Stomach smooth muscle (tissue), 2 donors: ENCODE data around the gene FOXE3.

ENCODE experiments used
- H3K27ac ChIP-seq: one replicate; pipeline ENCODE4 v1.7.0; 2013; ENCODE audit warnings: mild to moderate bottlenecking, low read length, inconsistent platforms
- H3K27me3 ChIP-seq, 2 donors: one replicate each; pipeline ENCODE4 v1.7.0; 2013; ENCODE audit warnings: low read length in 2 of 2; ENCODE audit not compliant: insufficient read depth in 2 of 2, control insufficient read depth in 1 of 2
- H3K36me3 ChIP-seq, 2 donors: one replicate each; pipeline ENCODE4 v1.7.0; 2013; ENCODE audit warnings: low read length in 2 of 2; ENCODE audit not compliant: control insufficient read depth in 2 of 2, insufficient read depth in 2 of 2
- H3K4me1 ChIP-seq: one replicate; pipeline ENCODE4 v1.7.0; 2013; ENCODE audit warnings: low read length; ENCODE audit not compliant: control insufficient read depth, insufficient read depth
- H3K4me3 ChIP-seq, 2 donors: one replicate each; pipeline ENCODE4 v1.7.0; 2013; ENCODE audit warnings: low read length in 2 of 2
- H3K9ac ChIP-seq, 2 donors: one replicate each; pipeline ENCODE4 v1.7.0; 2013; ENCODE audit warnings: low read length in 2 of 2, mild to moderate bottlenecking in 1 of 2
- H3K9me3 ChIP-seq, 2 donors: one replicate each; pipeline ENCODE4 v1.7.0; 2013; ENCODE audit warnings: low read length in 2 of 2; ENCODE audit not compliant: control insufficient read depth in 2 of 2
- donor health status: healthy.
- donor health status: Pancreatic carcinoma.

FOXE3 gene

GRCh38 chr1:47434051-47434842 lies 18.2 kb downstream of the FOXE3 start:
- H3K9me3 ChIP-seq: no peaks in the 10 kb centered on the region
- no peak overlapping the region for H3K27ac ChIP-seq
- H3K4me1 ChIP-seq: peaks cover 43% of the 10 kb centered on the region
- H3K4me3 ChIP-seq: peak overlapping the region in 1 of 2 donors; percentile 60
- no peaks in the 10 kb centered on the region for H3K36me3 ChIP-seq
- H3K27me3 ChIP-seq: peaks cover 65 to 80% of the 10 kb centered on the region in 2 donors
- no peak overlapping the region for H3K9ac ChIP-seq

- Histone ChIP-seq H3K4me3 (peak overlapping the region in 1 of 2 donors; percentile 71), H3K36me3 (no peaks in the 10 kb centered on the region), H3K9me3 (no peaks in the 10 kb centered on the region), H3K27me3 (peaks cover 71 to 94% of the 10 kb centered on the region in 2 donors), H3K4me1 (peaks cover 46% of the 10 kb centered on the region), H3K9ac (no peak overlapping the region), H3K27ac (no peak overlapping the region)
Observed at GRCh38 chr1:47435506-47436303, 19.6 kb downstream of the FOXE3 start.

GRCh38 chr1:47436304-47436978 lies 20.4 kb downstream of the FOXE3 start:
- no peaks in the 10 kb centered on the region for H3K9me3 ChIP-seq
- no peak overlapping the region for H3K9ac ChIP-seq
- H3K36me3 ChIP-seq: no peaks in the 10 kb centered on the region
- H3K27me3 ChIP-seq: peaks cover 71 to 96% of the 10 kb centered on the region in 2 donors
- peak overlapping the region in 1 of 2 donors; percentile 71 for H3K4me3 ChIP-seq
- peaks cover 46% of the 10 kb centered on the region for H3K4me1 ChIP-seq
- H3K27ac ChIP-seq: no peak overlapping the region

GRCh38 chr1:47436979-47437446 lies 20.9 kb downstream of the FOXE3 start:
- peaks cover 46% of the 10 kb centered on the region for H3K4me1 ChIP-seq
- no peaks in the 10 kb centered on the region for H3K9me3 ChIP-seq
- H3K36me3 ChIP-seq: no peaks in the 10 kb centered on the region
- peak overlapping the region; percentile 2 for H3K9ac ChIP-seq
- no peak overlapping the region for H3K27ac ChIP-seq
- H3K27me3 ChIP-seq: peaks cover 72 to 96% of the 10 kb centered on the region in 2 donors
- H3K4me3 ChIP-seq: peak overlapping the region; percentile 31 to 71

- H3K36me3 ChIP-seq: no peaks in the 10 kb centered on the region
- peak within 1 kb of the TSS; percentile 2 for H3K9ac ChIP-seq
- H3K4me1 ChIP-seq: peaks cover 40% of the 10 kb centered on the region
- peaks cover 75 to 96% of the 10 kb centered on the region in 2 donors for H3K27me3 ChIP-seq
- H3K27ac ChIP-seq: no peak within 1 kb of the TSS
- H3K4me3 ChIP-seq: peak within 1 kb of the TSS; percentile 39 to 71
- no peaks in the 10 kb centered on the region for H3K9me3 ChIP-seq
Observed at GRCh38 chr1:47437447-47438164, 21.5 kb downstream of the FOXE3 start, which contains the start of gene FOXD2. Gene FOXD2, plus strand, starts transcription at chr1:47438044. Its CDS starts 92 bp downstream, at chr1:47438136.

GRCh38 chr1:47438165-47439016 lies 22.3 kb downstream of the FOXE3 start:
- Histone ChIP-seq H3K27me3 (peaks cover 75 to 96% of the 10 kb centered on the region in 2 donors), H3K4me1 (peaks cover 33% of the 10 kb centered on the region), H3K36me3 (no peaks in the 10 kb centered on the region), H3K9ac (no peak overlapping the region), H3K27ac (no peak overlapping the region), H3K4me3 (peak overlapping the region in 1 of 2 donors; percentile 71), H3K9me3 (no peaks in the 10 kb centered on the region)

- H3K4me1 ChIP-seq: peaks cover 27% of the 10 kb centered on the region
- no peaks in the 10 kb centered on the region for H3K36me3 ChIP-seq
- peak overlapping the region in 1 of 2 donors; percentile 44 for H3K4me3 ChIP-seq
- no peak overlapping the region for H3K27ac ChIP-seq
- peaks cover 74 to 96% of the 10 kb centered on the region in 2 donors for H3K27me3 ChIP-seq
- no peak overlapping the region for H3K9ac ChIP-seq
- H3K9me3 ChIP-seq: no peaks in the 10 kb centered on the region
Observed at GRCh38 chr1:47439017-47439818, 23.1 kb downstream of the FOXE3 start.

- no peaks in the 10 kb centered on the region for H3K36me3 ChIP-seq
- no peak overlapping the region for H3K9ac ChIP-seq
- peaks cover 24% of the 10 kb centered on the region for H3K4me1 ChIP-seq
- H3K4me3 ChIP-seq: peak overlapping the region in 1 of 2 donors; percentile 44
- peaks cover 74 to 96% of the 10 kb centered on the region in 2 donors for H3K27me3 ChIP-seq
- H3K27ac ChIP-seq: no peak overlapping the region
- no peaks in the 10 kb centered on the region for H3K9me3 ChIP-seq
Observed at GRCh38 chr1:47439819-47440598, 23.9 kb downstream of the FOXE3 start.
